NCI-H2171 treated with DMSO at 0.1 percent for 48 hours (cell line): ENCODE measurements around the gene IP6K3.

Experiments
- DNase-seq: peaks from one replicate; lab custom pipeline; 2025; lab: John Stamatoyannopoulos, UW

IP6K3 gene

DNA sequence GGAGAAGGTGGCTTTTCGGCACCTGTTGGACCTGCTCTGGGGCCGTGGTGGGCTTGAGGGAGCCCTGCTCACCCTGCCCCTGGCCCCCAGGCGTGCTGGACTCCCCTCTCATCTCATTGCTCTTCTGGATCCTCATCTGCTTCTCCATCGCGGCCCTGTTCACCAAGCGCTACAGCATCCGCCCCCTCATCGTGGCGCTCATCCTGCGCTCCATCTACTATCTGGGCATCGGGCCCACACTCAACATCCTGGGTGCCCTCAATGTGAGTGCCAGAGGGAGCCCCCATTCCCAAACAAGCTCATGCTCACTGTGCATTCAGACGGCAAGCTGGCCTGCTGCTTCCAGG is 57.6 kb downstream of the IP6K3 start:
- no peak for DNase-seq

- DNase-seq, result no peak
Observed at GRCh38 chr6:33688451-33689147, 58.1 kb downstream of the IP6K3 start.

DNA sequence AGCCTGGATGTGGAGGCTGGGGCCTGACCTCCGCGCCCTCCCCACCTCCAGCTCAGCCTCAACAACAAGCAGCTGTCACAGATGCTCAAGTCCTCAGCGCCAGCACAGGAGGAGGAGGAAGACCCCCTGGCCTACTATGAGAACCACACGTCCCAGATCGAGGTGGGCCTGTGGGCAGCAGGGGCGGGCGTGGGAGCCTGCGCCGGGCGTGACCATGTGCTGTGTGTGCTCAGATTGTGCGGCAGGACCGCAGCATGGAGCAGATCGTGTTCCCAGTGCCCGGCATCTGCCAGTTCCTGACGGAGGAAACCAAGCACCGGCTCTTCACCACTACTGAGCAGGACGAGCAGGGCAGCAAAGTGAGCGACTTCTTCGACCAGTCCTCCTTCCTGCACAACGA is 58.7 kb downstream of the IP6K3 start:
- no peak for DNase-seq

DNA sequence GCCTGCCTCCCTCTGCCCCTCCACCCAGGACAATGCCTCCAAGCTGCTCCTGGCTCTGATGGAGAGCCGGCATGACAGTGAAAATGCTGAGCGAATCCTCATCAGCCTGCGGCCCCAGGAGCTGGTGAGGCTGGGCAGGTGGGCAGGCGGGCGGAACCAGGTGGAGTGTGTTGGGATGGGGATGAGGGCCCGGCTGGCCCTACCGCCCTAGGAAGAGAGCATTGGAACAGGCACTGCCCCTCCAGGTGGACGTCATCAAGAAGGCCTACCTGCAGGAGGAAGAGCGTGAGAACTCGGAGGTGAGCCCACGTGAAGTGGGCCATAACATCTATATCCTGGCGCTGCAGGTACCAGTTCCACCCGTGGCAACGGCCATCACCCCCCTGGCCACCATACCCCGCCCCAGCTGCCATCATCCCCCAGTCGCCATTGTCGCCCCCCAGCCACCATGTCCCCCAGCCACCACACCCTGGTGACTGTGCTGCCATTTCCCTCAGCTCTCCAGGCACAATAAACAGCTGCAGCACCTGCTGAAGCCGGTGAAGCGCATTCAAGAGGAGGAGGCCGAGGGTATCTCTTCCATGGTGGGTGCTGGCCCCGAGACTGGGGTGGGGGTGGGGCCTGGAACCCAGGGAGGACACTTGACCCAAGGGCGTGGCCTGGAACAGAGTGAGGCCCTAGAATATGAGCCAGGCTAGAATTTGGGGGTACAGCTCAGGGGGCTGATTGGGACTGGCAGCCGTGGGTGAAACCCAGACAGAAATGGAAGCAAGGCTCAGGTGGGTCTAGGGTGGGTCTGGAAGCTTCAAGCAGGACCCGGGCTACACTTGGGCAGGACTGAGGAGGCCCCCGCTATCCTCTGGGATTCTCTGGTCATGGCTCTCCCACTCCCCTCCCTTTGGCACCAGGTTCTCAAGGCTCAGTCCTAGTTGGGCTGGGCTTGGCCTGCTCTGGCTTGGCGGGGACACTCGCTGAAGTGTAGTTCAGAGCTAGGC is 59.4 kb downstream of the IP6K3 start:
- DNase-seq, result no peak

GRCh38 chr6:33686225-33686924 is 60.3 kb downstream of the IP6K3 start:
- no peak for DNase-seq

- no peak for DNase-seq
Observed at GRCh38 chr6:33685411-33686224, 61.1 kb downstream of the IP6K3 start.

DNA sequence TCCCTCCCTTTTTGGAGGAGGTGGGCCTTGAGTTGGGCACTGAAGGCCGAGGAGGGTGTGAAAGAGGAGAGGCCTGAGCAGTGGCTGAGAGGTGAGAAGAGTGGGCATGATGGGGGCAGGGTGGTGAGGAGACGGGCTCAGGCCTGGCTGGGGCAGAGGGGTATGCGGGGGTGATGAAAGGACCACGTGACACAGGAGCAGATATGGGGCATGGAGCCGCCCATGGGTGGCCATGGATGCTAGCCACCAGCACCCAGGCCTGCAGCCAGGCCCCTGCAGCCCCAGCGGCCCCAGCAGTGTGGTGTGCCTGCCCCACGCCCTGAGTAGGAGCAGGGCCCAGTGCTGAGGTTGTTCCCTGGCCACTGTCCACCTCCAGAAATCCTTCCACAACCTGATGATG is 61.7 kb downstream of the IP6K3 start:
- no peak for DNase-seq

DNA sequence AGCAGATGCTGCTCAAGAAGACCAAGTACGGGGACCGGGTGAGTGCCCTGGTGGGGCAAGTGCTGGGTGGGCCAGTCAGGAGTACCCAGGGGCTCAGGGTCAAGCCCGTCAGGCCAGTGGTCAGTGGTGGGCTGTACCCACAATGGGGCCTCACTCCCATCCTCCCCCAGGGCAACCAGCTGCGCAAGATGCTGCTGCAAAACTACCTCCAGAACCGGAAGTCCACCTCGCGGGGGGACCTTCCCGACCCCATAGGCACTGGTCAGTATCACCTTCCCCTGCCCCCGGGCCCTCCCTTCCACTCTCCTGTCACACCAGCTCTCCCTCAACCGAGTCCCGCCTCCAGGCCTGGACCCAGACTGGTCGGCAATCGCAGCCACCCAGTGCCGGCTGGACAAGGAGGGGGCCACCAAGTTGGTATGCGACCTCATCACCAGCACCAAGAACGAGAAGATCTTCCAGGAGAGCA is 62.2 kb downstream of the IP6K3 start:
- no peak for DNase-seq

GRCh38 chr6:33683576-33684427 is 62.9 kb downstream of the IP6K3 start:
- no peak for DNase-seq

DNA sequence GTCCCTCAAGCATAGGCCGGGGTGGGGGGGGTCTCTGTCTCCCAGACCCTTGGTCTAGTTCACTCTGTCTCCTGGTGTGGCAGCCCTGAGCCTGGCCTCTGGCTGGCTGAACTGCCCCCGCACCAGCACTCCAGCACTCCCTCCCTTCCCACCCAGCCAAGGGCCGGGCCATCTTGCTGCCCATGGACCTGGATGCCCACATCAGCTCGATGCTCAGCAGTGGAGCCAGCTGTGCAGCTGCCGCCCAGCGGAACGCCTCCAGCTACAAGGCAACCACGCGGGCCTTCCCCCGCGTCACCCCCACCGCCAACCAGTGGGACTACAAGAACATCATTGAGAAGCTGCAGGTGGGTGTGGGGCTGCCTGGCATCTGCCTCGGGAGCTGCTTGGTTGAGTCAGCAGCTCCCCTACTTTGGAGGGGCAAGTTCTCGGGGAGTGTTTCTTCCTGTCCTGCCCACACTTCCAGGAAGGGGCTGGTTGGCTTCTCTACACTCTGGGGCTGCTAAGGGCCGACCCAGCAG is 63.6 kb downstream of the IP6K3 start:
- DNase-seq, result no peak

DNA sequence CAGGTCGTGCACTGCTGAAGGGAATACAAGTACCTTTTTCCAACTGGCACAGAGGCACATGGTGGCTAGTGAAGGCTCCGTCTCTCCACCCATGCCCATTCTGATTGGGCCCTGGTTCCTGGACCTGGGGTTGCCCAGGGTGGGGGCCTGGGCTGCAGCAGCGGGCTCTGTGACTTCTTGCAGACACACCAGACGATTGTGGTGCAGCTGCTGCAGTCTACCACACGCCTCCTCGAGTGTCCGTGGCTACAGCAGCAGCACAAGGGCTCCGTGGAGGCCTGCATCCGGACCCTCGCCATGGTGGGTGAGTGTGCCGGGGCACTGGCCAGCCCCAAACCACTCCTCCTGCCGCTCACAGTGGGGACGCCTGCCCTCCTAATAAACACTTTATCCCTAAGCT is 64.4 kb downstream of the IP6K3 start:
- DNase-seq, result no peak

DNA sequence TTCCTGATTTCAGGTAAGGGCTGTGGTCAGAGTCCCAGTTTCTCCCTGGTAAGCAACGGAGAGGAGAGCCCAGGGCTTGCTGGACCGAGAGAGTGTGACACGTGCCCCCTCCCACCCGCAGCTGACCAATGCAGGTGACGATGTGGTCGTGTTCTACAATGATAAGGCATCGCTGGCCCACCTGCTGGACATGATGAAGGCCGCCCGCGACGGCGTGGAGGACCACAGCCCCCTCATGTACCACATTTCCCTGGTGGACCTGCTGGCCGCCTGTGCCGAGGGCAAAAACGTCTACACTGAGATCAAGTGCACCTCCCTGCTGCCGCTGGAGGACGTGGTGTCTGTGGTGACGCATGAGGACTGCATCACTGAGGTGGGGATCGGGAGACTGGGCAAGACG is 66.9 kb downstream of the IP6K3 start:
- DNase-seq, result no peak

DNA sequence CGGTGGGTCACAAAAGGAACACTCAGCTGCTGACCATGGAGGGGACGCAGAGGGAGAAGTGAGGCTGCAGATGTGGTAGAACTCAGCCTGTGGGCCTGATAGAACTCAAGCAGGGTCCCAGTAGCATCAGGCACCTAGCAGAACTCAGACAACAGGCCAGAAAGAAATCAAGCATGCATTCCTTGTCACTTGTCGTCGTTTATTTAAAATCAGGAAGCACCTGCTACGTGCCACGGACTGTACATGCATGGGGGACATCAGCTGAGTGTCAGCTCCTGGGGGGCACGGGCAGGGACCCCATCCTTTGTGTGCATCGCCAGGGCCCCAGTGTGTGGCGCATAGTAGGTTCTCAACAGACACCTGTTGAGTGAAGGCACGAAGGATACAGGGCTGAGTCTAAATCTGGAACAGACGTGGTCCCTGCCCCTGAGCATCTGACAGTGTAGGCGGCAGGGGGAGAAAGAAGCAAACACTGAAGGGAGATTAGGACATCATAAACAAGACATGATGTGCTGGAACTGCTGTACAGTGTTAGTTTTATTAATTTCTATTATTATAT is 67.7 kb downstream of the IP6K3 start:
- no peak for DNase-seq

GRCh38 chr6:33678233-33678931 is 68.3 kb downstream of the IP6K3 start:
- no peak for DNase-seq

GRCh38 chr6:33677689-33678088 is 69.0 kb downstream of the IP6K3 start:
- no peak for DNase-seq

DNA sequence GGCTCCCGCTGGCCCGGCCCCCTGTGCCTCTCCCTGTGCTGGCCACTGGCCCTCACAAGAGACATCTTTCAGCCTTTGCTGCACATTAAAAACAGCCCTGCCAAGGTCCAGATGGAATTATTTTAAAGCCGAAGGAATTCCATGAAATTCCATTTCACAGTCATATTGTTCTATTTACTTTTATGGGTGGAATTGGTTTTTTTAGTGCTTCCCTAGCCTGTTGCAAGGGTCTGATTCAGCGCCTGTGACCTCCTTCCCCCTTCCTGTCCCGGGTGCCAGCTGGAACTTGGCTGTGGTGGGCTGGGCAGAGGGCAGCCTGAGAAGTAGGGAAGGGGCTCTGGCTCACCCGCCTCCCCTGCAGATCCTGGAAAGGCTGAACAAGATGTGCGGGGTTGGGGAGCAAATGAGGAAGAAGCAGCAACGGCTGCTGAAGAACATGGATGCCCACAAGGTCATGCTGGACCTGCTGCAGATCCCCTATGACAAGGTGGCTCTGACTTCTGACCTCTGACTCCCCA is 69.5 kb downstream of the IP6K3 start:
- DNase-seq, result no peak

- no peak for DNase-seq
Observed at GRCh38 chr6:33676416-33677142, 70.1 kb downstream of the IP6K3 start.

DNA sequence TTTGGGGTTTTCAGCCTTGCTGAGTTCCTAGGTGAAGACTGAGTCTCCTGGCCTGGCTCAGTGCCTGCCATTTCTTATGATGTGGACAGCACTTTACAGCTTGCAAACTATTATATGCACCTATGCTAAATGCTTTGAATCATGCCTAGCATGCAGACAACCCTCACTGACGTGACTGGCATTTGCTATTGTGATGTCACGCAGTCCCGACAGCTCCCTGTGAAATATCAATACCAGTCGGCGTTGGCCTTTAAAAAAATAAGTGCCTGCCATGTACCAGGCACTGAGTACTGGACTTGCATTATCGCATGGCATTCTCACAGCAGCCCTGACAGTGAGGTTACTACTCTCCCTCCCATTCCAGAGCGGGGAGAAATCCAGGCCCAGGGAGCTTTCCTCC is 70.7 kb downstream of the IP6K3 start:
- no peak for DNase-seq

DNA sequence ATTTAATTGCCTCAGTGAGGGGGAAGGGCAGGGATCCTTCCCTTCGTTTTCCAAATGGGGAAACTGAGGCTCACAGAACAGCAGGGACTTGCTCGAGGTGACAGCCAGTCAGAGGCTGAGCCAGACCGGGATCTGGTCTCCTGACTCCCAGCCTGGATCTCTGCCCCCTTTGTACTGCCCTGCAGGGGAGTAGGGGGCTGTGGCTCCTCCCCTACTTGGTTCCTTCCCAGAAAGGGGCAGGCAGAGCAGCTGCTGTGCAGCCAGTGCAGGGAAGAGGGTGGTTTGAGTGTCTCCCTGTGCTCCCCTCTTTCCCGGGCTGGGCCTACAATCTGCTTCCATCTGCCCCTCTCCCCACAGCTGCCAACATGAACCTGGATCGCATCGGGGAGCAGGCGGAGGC is 72.9 kb downstream of the IP6K3 start:
- no peak for DNase-seq
